H1 (cell line): ENCODE measurements around the gene STKLD1. TPM values are rescaled to one million over a fixed set of nuclear protein-coding genes. Genes with fewer than 3 reads are reported as not detected.

Experiments
- KDM4A ChIP-seq: IDR thresholded peaks from one replicate; pipeline ENCODE4 v1.7.1; 2012; ENCODE audit warnings: low read depth, mild to moderate bottlenecking, moderate library complexity, low read length, inconsistent platforms; ENCODE audit not compliant: severe bottlenecking
- polyA plus RNA-seq, 7 experiments: library from polyadenylated mRNA; depleted of rRNA in 3 of 7; stranded (reverse) in 5 of 7; unstranded in 2 of 7; fragments of >200 nt in 5 of 7; fragments of 200-250 nt in 2 of 7; gene quantifications; 1 replicate in 5 of 7; 2 replicates in 1 of 7; 4 replicates in 1 of 7; pipeline versions ENCODE4 v1.2.1 to v1.2.3, GENCODE V29; 2011 to 2013; ENCODE audit warnings: missing spikeins in 2 of 7, mixed read lengths in 2 of 7
- total RNA-seq: library from RNA; stranded (reverse); fragmentation: NEBNext Ultra II Directional; extraction: Animal tissue kit (Norgen Biotek cat#: 25700); gene quantifications from 2 replicates; pipeline ENCODE4 v1.2.1, GENCODE V29; 2021

The STKLD1 gene
- total and polyA plus RNA-seq, 2 of the 8 experiments (the other 6 are each of a cell fraction or from before 2014, with no cell fraction given) = 0.26 TPM; not detected in 1

- no peak for TF ChIP-seq KDM4A
These were observed 63.2 kb downstream of the STKLD1 start (continued) for GRCh38 chr9:133439337-133439736.
